K562 (cell line): ENCODE data around the gene PLXND1. TPM values are rescaled to one million over a fixed set of nuclear protein-coding genes. Genes with fewer than 3 reads are reported as not detected.

Experiments used
- CAMTA2 ChIP-seq: fragments of 250-450 bp; sonication (Bioruptor Pico); conservative IDR thresholded peaks from 2 replicates; pipeline ENCODE4 v1.5.1; 2022
- CHD7 ChIP-seq: fragments of 200-600 bp; sonication (generic); IDR thresholded peaks from one replicate; pipeline ENCODE4 v1.6.1; 2012; ENCODE audit warnings: mild to moderate bottlenecking, low read depth, low read length, inconsistent platforms
- DPF2 ChIP-seq: fragments of 450-650 bp; IDR thresholded peaks from 2 replicates; pipeline ENCODE4 v1.6.1; 2016
- ERF ChIP-seq: fragments of 450-650 bp; formaldehyde crosslinking; IDR thresholded peaks from 2 replicates; pipeline ENCODE4 v1.4.0; 2020; ENCODE audit warnings: mild to moderate bottlenecking, mixed read lengths
- FOS ChIP-seq: IDR thresholded peaks from 3 replicates; pipeline ENCODE4 v1.6.1; 2011; ENCODE audit not compliant: insufficient read length; ENCODE audit errors: extremely low read depth
- FOXJ3 ChIP-seq: sonication (generic); formaldehyde crosslinking; IDR thresholded peaks from 2 replicates; pipeline ENCODE4 v1.4.0; 2020; ENCODE audit warnings: mild to moderate bottlenecking, missing genetic modification reagents
- MTA1 ChIP-seq: fragments of 450-650 bp; IDR thresholded peaks from 2 replicates; pipeline ENCODE4 v1.6.1; 2017; ENCODE audit warnings: borderline replicate concordance
- SIN3A ChIP-seq, 2 experiments: fragments of 150-350 bp in 1 of 2; IDR thresholded peaks; 2 replicates each; pipeline ENCODE4 v1.6.1; 2011 to 2016; ENCODE audit warnings: borderline replicate concordance in 2 of 2, low read depth in 2 of 2, low read length in 2 of 2, mild to moderate bottlenecking in 2 of 2, moderate library complexity in 2 of 2; ENCODE audit not compliant: control insufficient read depth in 1 of 2
- STAG1 ChIP-seq: sonication (generic); formaldehyde crosslinking; IDR thresholded peaks from 2 replicates; pipeline ENCODE4 v1.5.0; 2020; ENCODE audit warnings: missing genetic modification reagents, borderline replicate concordance
- SUPT5H ChIP-seq: fragments of 450-650 bp; IDR thresholded peaks from 2 replicates; pipeline ENCODE4 v1.6.1; 2016
- THAP7 ChIP-seq: fragments of 250-450 bp; sonication (Bioruptor Pico); IDR thresholded peaks from 2 replicates; pipeline ENCODE4 v1.5.0; 2021
- ZBTB17 ChIP-seq: fragments of 450-650 bp; formaldehyde crosslinking; IDR thresholded peaks from 2 replicates; pipeline ENCODE4 v1.4.0; 2020; ENCODE audit warnings: mild to moderate bottlenecking
- ZNF212 ChIP-seq: fragments of 450-650 bp; formaldehyde crosslinking; IDR thresholded peaks from 2 replicates; pipeline ENCODE4 v1.4.0; 2020; ENCODE audit warnings: mild to moderate bottlenecking
- ZNF445 ChIP-seq: fragments of 250-450 bp; sonication (Bioruptor Pico); IDR thresholded peaks from 2 replicates; pipeline ENCODE4 v1.4.0; 2020; ENCODE audit warnings: low read depth, mild to moderate bottlenecking, moderate library complexity
- ZNF507 ChIP-seq: conservative IDR thresholded peaks from 2 replicates; pipeline ENCODE4 v1.6.1; 2017; ENCODE audit warnings: missing genetic modification characterization, missing compliant biosample characterization
- ZNF644 ChIP-seq: fragments of 200-800 bp; sonication (Bioruptor generic); IDR thresholded peaks from 2 replicates; pipeline ENCODE4 v1.6.1; 2016; ENCODE audit warnings: low read depth, missing genetic modification characterization, missing compliant biosample characterization
- polyA plus RNA-seq, 8 experiments: library from polyadenylated mRNA; depleted of rRNA in 4 of 8; stranded (reverse) in 5 of 8; unstranded in 3 of 8; fragments of >200 nt; fragmentation: Nextera tagmentation in 2 of 8; fragmentation: Illumina TruSeq in 1 of 8; extraction: Ambion mirVana in 2 of 8; extraction: Trizol in 1 of 8; gene quantifications; 2 replicates each; pipeline versions ENCODE4 v1.2.1 to v1.2.3, GENCODE V29; 2011 to 2014; ENCODE audit warnings: inconsistent platforms in 1 of 8, missing spikeins in 1 of 8
- total RNA-seq, 7 experiments: library from RNA; depleted of rRNA in 6 of 7; stranded (reverse); fragments of >200 nt in 6 of 7; fragmentation: Illumina TruSeq in 2 of 7; extraction: Trizol in 2 of 7; gene quantifications; 2 replicates each; pipeline versions ENCODE4 v1.2.1 to v1.2.3, GENCODE V29; 2011 to 2021; ENCODE audit warnings: low replicate concordance in 1 of 7
- TF ChIP-seq, protein P1 (sequence below): fragments of 450-650 bp; IDR thresholded peaks from 2 replicates; pipeline ENCODE4 v1.6.1; 2016; ENCODE audit warnings: antibody characterized with exemption

PLXND1 gene
- total and polyA plus RNA-seq, 9 of the 15 experiments (the other 6 are each of a cell fraction or from before 2014, with no cell fraction given): 0.34 to 28.8 (median 14.0) TPM

- TF ChIP-seq MTA1 (no peak), ERF (CRISPR knock-in tag) (no peak), SUPT5H (no peak), DPF2 (peak; percentile 78), SIN3A (IDR thresholded peaks at IDR 0.05; ENCODE audit: borderline replicate concordance in 2 of 2, control insufficient read depth in 1 of 2, low read depth in 2 of 2, low read length in 2 of 2) (no peak), FOS (no peak), ZNF507 (no peak), ZNF445 (no peak), CAMTA2 (CRISPR knock-in tag) (no peak), ZNF644 (tag) (no peak), ZBTB17 (no peak), THAP7 (CRISPR knock-in tag) (no peak), STAG1 (CRISPR knock-in tag) (no peak), FOXJ3 (no peak), ZNF212 (CRISPR knock-in tag) (no peak), CHD7 (no peak)
- TF ChIP-seq, protein P1, sequence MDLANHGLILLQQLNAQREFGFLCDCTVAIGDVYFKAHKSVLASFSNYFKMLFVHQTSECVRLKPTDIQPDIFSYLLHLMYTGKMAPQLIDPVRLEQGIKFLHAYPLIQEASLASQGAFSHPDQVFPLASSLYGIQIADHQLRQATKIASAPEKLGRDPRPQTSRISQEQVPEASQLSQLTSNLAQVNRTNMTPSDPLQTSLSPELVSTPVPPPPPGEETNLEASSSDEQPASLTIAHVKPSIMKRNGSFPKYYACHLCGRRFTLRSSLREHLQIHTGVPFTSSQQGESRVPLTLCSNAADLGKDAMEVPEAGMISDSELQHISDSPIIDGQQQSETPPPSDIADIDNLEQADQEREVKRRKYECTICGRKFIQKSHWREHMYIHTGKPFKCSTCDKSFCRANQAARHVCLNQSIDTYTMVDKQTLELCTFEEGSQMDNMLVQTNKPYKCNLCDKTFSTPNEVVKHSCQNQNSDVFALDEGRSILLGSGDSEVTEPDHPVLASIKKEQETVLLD: peak; percentile 32; the same call in 1 of the 2 replicates
Observed at GRCh38 chr3:129585949-129586657, 20.4 kb downstream of the PLXND1 start (continued).
